Activated T-cell treated with anti-CD3 and anti-CD28 coated beads, Interleukin-2, amount 50 U/mL, for 1 hour (primary cell): ENCODE measurements around the gene ENO3.

Experiments
- DNase-seq: peaks from one replicate; pipeline ENCODE4 v3.0.0-alpha.2; 2020

ENO3 gene

DNA sequence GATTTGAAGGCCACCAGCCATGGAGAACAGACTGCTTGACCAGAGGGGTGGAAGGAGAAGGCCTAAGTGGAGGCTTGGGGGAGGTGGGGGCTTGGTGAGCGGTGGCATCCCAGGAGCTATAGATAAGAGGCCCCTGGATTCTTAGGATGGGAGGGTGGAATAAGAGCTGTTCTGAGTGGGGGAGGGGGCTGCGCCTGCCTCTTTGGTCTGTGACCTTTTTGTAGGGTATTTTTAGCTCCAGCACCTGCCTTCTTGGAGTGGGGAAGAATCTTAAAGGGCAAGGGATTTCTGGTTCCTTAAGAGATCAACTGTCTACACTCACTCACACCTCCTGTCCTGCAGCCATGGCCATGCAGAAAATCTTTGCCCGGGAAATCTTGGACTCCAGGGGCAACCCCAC is 567 bp downstream of the ENO3 start:
- no peak for DNase-seq

DNA sequence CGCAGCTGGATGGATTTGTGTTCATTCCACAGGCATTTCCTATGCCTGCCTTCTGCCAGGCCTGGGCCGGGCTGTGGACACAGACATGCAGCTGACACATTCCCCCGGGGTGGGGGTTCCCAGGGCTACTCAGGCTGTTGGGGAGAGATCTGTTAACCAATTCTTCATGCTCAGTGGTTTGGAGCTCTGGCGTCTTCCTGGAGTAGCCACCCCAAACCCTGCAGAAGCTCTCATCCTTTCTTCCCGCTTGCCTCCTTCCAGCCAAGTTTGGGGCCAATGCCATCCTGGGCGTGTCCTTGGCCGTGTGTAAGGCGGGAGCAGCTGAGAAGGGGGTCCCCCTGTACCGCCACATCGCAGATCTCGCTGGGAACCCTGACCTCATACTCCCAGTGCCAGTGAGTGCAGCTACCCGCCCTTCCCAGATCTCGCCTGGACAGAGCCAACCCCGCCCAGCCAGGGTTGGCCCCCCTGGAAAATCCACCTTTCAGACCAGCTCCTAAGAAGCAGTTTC is 2.6 kb downstream of the ENO3 start:
- no peak for DNase-seq

DNA sequence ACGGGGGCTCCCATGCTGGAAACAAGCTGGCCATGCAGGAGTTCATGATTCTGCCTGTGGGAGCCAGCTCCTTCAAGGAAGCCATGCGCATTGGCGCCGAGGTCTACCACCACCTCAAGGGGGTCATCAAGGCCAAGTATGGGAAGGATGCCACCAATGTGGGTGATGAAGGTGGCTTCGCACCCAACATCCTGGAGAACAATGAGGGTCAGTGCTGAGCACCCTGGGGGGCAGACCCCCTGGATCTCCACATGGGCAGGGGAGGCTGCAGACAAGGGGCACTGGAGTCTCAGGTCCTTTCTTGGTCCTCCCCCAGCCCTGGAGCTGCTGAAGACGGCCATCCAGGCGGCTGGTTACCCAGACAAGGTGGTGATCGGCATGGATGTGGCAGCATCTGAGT is 4.2 kb downstream of the ENO3 start:
- no peak for DNase-seq

DNA sequence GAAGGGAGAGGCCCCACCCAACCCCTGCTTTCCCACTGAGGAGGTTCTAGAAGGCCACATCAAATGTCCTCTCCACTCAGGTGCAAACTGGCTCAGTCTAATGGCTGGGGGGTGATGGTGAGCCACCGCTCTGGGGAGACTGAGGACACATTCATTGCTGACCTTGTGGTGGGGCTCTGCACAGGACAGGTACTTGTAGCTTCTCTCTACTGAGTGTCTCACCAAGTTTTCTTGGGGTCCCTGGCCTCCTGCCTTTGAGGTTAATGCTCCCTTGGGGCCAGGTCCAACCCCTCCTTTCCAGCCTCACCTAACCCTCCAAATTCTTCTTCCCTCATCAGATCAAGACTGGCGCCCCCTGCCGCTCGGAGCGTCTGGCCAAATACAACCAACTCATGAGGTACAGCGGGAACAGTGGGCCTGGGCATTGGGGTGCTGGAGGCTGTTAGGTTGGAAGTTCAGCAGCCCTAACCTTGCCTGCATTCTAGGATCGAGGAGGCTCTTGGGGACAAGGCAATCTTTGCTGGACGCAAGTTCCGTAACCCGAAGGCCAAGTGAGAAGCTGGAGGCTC is 5.7 kb downstream of the ENO3 start:
- peak; percentile 54 for DNase-seq

DNA sequence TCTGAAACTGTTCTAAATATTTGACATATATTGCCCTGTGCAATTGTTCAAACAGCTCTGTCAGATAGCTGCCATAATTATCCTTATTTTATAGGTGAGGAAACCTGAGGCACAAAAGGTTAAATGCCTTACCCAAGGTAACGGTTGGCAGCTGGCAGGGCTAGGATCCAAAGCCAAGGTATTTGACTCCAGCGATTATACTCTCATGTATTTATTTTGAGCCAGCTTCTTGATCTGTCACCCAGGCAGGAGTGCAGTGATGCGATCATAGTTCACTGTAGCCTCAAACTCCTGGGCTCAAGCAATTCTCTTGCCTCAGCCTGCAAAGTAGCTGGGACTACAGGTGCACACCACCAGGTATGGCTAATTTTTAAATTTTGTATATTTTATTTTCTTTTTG is 7.2 kb downstream of the ENO3 start:
- no peak for DNase-seq

DNA sequence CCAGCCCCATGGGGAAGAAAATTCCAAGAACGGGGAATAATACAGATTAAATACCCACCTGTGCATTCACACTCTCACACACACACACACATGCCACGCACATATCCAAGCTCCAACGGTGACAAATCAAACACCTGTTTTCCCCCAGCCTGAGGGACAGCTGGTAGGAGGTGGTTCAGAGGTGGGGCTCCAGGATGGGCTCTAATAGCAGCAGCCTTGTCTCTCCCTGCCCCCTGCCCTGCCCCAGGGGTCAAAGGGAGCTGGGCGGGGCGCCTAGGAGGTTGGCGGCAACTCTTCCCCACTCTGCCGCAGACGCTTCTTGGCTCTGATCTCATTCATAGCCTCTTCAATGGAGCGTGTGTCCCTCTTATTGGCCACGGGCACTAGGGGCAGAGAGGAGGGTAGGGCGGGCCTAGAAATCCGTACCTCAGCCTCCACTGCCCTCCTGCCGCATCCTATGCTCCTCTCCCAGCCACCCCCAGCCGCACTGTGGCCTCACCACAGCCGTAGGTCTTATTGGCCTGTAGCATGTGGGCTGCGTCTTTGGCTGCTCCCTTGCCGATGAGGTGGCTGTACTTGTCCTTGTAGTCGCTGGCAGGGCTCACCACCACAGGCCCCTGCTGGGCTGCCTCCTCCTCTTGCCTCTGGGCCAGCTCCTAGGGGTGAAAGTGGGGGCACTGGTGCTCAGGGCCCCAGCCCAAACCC is 8.5 kb downstream of the ENO3 start:
- DNase-seq: no peak

DNA sequence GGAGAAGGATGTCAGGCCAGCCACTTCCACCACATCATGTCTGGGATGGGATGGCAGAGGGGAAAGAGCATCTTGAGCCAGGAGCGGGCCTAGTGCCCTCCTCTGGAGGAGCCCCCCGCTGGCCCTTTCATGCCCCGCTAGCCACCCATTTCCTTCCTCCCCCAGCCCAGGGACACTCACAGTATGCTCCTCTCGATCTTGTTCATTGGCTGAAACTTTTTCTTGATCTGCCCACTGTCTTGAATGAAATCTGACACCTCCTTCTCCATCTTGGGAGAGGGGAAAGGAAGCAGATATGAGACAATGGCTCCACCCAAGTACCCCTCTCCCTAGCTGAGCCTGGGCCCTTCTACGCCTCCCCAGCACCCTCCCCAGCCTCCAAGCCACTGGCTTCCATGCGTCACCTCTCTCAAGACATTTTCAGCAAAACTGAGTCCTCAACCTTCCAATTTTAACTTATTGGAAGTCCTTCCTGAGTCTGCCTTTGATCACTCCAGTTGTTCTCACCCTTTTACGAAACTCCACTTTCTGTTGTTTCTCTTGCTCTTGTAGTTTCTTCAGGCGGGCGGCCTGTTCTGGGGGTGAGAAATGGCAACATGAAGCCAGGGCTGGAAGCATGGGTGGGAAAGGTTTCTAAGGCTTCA is 9.5 kb downstream of the ENO3 start:
- no peak for DNase-seq

DNA sequence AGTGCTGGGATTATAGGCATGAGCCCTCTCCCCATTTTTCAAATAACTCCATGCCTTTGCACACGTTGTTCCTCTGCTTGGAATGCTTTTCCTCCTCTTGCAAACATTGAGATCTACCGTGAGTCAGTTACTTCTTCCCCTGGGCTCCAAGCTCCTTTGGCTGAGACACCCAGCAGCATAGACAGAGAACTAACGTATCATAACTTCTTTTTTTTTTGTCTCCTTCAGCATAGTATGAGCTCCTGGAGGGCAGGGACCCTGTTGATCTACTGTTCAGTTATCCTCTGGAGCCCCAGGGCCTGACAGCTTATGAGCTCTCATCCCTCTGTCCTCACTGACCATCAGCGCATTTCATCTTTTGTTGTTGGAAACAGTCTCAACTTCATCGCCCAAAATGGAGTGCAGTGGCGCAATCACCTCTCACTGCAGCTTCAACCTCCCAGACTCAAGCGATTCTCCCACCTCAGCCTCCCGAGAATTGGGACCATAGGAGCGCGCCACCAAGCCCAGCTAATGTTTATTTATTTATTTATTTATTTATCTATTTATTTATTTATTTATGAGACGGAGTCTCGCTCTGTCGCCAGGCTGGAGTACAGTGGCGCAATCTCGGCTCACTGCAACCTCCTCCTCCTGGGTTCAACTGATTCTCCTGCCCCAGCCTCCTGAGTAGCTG is 14.5 kb downstream of the ENO3 start:
- no peak for DNase-seq

DNA sequence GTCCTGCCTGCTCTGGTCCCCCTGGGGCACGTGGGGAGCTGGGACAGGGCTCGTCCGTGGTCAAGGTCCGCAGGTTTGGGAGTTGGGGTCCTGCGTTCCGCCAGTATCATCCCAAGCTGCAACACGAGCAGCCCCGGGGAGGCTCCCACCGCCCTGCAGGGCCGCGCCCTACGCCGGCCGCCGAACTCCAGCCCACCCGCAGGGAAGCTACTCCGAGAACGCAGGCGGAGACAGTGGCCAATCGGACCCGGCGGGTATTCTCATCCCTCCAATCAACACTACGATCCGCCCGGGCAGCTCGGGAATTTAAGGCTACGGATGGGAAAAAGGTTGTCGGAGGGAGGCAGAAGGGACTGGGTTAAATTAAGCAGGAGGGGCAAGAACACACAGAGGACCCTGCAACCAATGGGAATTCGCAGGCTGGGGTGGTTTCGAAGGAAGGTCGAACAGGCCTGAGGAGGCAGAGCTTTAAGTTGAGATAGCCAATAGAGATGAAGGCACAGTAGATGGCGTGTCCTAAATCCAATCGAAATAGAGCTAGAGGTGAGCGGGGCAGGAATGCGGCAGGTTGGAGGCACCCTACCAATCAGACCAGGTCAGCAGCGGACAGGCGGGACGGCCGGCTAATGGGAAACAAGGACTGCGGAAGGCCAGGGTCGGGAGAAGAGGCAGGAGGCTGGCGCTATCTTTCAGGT is 16.1 kb downstream of the ENO3 start:
- DNase-seq: no peak

DNA sequence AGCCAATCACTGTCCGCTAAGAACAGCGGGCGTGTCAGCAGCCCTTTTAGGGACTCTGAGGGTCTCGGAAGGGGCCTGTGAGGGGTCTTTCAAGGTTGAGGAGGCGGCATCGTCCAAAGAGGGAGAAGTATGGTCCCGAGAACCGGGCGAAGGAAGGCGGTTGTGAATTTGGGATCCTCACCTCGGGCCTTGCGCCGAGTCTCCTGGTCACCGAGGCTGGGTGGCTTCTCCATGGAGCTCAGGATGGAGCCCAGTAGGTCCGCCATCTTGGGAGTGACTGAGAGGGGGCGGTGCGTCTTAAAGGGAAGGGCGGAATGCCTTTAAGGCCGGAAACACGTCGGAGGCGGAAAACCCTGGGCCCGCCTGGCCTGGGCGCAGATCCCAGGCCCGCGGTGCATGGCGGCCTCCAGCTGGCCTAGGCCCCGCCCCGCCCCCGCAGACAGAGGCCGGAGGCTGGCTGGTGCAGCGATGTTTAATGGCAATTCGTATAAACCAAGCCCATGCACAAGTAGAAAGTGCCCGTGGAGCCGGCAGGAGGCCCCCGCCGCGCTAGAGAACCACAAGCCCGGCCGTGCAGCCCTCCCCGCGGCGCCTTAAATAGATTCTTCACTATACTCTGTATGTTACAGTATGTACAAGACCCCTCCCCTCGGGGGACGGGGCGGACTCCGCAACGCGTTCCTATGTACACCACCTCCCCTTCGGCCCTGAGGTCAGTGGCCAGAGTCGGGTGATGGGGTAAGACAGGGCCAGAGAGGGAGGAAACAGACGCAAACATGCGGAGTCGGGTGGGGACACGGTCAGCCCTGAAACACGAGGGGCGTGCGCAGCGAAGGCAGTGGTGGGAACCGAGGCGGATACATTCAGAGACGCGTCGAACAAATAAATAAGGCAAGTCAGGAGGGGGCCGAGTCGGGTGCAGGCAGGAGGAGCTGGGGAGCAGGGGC is 16.9 kb downstream of the ENO3 start, which contains the start of gene SPAG7:
Gene SPAG7, minus strand, starts transcription at position 279 of the 947 bp plus-strand sequence. Its CDS starts 13 bp downstream, at position 266.
- peak; percentile 97 for DNase-seq

DNA sequence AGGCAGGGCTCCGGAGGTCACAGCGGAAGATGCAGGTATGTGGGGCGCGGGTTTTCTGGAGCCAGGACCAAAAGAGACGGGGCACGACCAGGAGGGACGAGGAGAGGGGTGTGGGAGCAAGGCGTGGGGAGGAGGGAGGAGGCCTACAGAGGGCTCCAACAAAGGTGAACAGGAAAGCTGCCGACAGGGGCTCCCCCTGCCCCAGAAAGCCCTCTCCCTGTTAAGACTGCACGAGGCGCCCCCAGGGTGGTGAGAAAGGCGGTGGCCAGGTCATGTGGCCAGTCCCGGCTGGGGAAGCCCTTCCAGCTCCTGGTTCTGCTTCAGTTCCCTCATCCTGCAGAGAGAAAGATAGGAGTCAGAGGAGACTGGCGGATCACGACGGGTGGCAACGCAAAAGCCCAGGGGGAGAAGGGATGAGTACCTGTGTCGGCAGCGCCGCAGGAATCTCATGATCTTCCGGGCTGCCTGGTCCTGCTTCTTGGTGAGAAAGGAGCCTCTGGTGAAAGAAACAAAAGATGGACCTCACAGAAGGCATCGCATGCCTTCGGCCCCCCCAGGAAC is 17.6 kb downstream of the ENO3 start:
- no peak for DNase-seq

DNA sequence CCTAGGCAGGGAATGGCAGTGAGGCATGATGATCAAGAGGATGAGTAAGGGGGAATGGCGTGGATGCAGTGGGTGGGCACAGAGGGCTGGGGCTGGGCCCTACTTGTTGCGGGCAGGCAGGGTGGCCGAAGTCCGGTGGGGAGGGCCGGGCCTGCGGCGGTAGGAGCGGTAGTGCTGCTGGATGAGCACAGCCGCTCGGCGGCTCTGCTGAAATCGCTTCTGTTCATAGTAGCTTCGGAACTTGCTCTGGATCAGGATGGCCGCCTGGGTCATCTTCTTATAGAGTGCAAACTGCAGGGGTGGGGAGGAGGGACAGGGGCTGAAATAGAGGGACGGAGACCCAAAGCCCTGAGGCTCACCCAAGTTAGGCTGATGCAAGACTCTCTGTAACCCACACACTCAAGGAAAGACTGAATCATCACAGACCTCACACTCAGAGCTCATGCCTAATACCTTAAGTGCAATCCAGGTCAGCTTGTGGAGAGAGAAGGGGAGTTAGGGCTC is 18.2 kb downstream of the ENO3 start:
- no peak for DNase-seq

DNA sequence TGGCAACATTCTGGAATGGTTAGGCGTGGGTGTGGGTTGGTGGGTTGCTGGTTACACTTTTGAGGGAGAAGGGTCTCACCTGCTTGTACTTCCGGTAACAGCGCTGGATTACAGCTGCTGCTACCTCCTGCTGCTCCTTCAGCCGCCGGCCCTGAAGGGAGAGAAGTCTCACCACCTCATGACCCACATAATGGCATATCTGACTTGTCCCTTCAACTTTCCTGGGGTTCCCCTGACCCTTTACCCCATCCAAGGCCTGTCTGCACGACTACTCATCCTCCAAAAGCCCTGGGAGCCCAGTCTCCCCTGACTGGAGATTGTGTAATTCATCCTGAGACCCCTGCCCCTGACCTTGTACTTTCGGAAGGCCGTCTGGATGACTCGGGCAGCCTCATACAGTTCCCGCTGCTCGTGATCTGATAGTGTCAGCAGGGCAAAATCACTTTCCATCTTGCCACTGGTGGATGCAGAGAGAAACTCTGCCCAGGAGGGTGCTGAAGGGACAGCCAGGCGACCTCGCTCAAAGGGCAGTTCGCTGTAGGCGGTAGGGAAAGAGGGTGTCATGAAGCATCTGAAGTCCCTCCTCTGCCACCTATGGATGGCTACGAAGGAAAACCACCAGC is 18.7 kb downstream of the ENO3 start:
- no peak for DNase-seq

DNA sequence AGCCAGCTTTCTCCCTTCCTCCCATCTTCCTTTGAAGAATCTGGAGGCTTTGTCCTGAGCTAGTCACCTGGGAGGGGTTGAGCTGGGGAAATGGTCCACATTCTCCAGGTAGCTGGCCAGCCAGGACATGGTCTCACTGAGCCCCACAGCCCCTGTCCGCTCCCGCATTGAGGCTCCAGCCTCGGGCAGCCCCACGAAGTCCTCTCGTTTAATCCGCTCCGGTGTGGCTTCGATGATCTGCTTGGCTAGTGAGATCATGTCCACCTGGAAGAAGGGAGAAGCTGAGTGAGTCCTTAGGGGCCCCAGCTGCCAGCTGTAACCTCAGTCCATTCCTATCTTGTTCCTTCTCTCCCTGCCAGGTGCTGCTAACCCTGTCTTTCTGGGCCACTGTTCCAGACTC is 19.4 kb downstream of the ENO3 start:
- DNase-seq: no peak

DNA sequence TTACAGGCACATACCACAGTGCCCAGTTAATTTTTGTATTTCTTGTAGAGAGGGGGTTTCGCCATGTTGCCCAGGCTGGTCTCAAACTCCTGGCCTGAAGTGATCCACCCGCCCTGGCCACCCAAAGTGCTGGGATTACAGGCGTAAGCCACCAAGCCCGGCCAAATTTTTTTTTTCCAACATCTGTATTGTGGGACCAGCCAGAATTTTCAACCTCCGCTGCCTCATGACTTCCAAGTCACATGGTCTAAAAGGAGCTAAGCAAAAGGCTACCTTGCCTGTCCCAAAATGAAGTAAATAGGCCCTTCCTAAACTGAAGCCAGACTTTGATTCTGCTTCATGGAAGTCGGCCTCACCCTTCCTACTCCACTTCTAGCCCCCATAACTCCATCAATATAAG is 20.9 kb downstream of the ENO3 start:
- no peak for DNase-seq

DNA sequence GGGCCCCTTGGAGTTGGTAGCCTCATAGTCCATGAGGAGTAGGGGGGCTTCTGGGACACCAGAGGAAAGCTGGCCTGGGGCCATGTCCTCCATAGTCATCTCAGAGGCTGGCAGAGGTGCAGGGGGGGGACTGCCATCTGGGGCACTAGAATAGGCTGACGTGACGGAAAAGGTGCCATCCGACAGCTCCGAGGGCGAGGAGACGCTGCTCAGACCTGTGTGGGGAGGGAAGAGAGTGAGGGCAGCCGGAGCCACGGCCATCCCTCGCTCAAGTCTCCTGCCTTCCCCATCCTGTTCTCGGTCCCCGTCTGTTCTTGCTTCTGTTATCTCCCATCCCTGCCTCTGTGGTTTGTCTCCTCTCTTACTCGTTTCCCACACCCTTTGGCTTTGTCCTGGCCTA is 21.4 kb downstream of the ENO3 start:
- no peak for DNase-seq

DNA sequence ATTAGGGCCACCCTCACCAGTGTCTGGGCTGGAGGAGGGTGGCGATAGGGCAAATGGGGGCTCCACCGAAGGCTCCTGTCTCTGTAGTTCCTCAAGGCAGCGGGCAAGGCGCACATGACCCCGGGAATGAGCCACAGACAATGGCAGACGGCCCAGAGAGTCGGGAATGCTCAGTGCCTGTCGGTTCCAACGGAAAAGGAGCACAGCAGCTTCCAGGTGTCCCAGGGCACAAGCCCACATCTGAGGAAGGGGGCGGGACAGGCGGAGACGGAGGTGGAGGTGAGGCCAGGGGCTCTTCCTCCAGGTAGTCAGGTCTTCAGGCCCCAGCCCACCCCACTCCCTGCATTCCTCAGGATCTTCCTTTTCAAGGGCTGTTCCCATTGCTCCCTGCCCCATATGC is 21.8 kb downstream of the ENO3 start:
- no peak for DNase-seq

DNA sequence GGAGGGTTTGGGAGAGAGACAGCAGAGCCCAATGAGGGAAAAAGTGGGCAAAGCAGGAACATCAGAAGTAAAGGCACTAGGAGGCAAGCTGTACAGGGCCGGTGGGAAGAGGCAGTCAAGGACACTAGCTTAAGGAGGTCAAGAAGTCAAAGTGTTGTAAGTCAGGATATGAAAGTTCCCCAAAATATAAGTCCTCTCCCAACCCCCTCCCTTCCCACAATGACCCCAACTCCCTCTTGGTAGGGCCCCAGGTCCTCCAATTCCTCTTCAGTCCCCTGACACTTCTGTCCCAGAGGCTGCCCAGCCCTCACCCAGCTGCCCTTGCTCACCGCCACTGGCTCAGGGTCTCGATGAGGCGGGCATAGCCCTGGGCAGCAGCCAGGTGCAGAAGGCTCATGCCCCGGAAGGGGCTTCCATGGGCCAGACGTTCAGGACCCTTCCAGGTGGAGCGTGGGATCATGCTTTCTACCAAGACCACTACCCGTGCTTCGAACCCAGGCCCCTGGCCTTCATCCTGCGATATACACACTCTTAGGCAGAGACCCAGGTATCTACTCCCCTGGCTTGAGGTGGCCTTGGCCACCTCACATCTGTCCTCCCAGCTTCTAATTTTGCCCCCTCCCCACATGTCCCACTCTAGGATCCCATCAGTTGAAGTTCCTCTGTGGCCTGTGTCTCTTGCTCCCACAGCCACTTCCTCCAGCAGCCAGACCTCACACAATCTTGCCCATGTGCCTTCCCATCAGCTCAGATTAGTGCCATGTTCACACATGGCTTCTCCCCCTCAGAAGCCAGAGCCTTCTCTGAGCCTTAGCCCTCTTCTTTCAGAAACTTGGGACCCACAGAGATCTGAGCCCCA is 22.6 kb downstream of the ENO3 start:
- no peak for DNase-seq

DNA sequence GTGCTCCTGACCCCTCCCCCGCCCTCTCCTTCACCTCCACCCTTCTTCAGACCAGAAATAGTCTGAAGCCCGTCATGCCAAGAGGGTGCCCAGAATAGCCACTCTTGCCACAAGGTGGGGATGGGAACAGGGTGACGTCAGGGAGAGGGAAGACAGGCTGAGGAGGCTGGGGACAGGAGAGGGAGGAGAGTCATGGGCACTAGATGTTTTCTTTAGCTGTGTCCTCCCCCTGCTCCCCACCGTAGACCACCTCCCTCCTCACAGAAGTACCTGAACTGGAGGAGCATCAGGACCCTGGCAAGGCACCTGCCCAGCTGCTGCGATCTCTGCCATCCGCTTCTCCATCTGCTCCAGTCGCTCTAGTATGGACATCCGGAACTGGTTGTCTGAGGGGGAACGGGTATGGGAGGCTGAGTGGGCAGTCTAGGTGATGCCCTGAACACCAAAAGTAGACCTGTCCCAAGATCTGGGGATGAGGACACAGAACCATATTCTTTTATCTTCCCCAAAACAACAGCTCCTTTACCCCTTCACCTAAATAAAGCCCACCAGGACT is 23.3 kb downstream of the ENO3 start:
- no peak for DNase-seq
